NCI-H526 (cell line): Measurements from ENCODE around the gene LRRC51.

Experiments used
- DNase-seq, 2 experiments: peaks; one replicate each; lab custom pipeline; 2025; lab: John Stamatoyannopoulos, UW

LRRC51 gene

DNA sequence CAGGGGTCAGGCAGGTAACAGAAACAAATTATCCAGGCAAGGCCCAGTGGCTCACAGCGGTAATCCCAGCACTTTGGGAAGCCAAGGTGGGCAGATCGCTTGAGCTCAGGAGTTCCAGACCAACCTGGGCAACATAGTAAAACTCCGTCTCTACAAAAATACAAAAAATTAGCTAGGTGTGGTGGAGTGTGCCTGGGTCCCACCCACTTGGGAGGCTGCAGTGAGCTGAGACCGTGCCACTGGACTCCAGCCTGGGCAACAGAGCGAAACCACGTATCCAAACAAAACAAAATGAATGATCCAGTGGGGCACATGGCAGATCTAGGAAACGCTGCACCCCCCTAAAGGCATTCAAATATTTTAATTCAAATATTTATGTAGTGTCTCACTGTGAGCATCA is 10.2 kb upstream of the LRRC51 start:
- DNase-seq = no peak

DNA sequence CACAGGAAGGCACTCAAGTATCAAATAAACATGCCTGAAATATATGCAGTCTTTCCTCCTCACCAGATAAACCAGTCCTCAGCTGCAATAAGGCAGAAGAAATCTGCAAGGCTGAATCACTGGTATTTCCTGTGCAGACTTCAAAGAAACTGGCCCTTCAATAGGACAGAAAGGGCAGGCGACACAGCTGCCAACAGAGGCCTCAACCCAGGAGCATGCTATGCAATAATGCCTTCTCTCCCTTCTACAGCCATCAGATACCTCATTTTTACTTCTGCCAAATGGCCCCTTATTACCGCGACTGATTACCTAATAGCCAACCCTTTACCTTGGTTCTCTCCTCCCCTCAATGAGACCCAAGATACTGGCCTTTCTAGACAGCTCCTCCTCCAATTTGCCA is 8.3 kb upstream of the LRRC51 start:
- DNase-seq = no peak

DNA sequence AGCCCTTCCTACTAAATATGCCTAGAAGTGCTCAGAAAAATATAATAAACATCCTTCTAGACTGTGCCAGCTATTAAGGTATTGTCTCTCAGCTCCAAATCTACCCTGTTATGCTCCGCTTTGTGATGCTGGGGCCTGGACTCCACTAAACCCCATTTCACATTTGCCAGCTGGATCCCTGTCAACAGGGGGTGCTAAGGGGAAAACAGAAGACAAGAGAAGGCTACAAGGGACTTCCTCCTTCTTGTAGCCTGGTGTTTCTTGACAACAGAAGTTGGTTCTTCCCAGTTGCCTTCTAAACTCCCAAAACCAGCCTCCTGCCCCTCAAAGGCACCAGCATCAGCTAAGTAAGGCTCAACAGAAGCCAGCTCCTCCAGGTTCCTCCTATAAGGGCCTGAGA is 5.5 kb upstream of the LRRC51 start:
- DNase-seq = no peak

DNA sequence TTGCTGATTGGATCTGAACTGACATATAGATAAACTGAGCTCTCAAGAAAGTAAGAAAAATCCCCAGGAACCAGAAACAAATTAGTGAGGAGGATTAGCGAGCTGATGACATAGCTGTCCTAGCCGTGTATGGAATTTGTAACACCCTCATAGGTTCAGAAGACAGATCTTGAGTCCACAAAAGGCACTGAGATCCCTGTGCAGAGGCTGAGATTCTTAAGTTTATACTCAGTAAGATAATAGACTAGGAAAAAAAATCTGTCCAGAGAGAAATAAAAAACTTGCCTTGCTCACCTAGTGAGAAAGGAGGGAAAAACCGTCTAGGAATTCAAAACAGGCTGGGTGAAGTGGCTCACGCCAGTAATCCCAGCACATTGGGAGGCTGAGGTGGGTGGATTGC is 4.9 kb upstream of the LRRC51 start:
- DNase-seq = no peak

DNA sequence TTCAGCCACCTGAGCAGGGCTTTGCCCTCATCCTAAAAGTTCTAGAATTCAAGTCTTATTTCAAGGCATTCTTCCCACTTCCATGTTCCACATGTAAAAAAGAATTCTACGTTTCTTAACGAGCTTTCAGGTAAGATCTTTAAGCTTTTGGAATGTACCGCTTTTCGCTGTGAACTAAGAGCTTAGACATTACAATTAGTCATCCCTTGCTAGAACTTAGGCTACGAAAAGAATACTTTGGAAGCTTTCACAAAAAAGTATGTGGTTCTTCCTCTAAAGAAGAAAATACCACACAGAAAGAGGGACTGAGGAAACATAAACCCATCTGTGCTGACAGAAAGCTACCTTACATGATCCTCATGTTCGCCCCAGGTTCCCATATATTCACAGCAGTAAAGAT is 2.2 kb upstream of the LRRC51 start:
- DNase-seq = no peak

DNA sequence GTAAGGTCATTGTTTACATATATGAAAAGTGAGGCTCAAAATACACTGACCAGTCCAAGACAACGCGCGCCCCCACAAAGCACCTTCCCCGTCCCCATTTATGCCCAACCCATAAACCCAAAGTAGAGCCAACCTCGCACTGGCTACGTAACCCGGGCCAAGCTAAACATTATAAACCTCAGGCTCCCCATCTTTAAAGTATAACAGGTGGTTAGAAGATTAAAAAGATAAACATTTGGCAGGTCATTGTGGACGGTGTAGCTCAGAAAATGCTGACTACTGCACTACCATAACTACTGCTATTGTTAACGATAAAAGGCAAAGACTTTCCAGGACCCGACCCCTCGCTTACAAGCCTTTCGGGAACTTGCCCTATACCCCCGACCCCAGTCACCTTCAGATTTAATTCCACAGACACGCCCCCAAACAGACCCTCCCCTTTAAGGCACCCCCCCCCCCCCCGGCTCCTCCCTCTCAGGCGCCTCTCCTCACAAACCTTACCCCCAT is 778 bp upstream of the LRRC51 start:
- DNase-seq = peak in 1 of 2 experiments; percentile 40

DNA sequence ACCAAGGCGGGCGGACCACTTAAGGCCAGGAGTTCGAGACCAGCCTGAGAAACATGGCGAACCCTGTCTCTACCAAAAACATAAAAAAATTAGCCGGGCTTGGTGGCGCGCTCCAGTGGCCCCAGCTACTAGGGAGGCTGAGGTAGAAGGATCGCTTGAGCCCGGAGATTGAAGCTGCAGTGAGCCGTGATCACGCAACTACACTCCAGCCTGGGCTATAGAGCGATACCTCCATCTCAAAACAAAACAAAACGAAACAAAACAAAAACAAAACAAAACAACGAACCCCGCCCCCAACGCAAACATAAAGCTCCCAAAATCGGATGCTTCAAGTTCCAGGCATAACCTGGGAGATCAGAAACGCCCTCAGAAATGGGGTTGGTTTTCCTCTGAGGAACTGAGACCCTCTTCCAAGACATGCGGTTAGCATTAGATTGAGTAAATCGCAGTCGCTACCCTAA is 564 bp downstream of the LRRC51 start:
- no peak for DNase-seq

DNA sequence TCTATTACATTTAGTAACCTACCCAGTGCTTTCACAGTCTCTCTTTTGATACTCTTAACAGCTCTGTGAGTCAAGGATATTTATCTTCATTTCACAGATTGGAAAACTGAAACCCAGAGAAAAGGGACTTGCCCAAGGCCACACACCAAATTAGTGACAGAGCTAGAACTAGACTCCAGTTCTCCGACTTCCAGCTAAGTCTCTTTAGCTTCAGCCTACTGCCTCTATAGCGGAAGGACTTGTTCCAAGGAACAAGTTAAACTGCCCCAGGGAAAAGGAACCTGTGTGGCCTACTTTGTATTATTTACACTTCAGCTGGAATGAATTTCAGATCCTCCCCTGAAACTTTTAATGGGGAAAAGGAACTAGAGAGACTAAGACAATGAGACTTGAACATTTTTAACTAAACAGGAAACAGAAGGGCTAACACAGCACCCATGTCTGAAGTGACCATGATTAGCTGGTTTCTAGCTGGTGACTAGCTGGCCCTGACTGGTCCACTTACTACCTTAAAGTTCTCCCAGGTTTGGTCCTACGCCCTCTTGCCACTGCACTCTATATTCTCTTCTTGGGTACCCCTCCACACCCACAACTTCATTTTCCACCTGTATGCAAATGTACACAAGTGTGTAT is 1.3 kb downstream of the LRRC51 start:
- DNase-seq = peak; percentile 74 to 80

DNA sequence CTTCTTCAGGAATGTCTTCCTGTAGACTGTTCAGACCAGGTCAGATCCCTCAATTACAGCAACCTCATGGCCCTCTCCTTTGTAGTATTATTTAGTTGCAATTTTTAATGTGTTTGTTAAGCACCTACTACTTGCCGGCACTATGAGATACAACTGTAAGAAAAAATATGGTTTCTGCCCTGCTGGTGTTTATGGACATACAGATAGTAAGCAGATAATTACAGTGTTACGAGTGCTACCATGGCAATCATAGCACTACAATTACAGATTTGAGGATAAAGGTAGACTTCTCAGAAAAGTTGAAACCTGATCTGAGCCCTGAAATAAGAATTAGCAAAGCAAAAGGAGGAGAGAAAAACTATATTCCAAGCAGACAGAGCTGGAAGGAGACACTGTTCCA is 2.8 kb downstream of the LRRC51 start:
- DNase-seq = no peak

DNA sequence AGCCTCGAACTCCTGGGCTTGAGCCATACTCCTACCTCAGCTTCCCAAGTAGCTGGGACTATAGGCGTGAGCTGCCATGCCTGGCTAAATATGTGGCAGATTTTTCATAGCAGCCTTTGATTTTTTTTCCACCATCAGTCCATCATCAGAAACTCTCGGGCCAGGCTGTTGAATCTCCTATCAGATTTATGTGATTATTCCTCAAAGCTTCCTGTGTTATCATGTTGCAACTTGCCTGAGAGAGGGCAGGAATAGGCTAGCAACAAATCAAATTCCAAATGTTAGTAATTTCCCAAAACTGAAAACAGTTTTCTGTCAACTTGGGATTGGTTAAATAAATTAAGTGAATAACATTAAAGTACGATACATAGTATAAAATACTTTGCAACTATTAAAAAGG is 3.4 kb downstream of the LRRC51 start:
- no peak for DNase-seq

DNA sequence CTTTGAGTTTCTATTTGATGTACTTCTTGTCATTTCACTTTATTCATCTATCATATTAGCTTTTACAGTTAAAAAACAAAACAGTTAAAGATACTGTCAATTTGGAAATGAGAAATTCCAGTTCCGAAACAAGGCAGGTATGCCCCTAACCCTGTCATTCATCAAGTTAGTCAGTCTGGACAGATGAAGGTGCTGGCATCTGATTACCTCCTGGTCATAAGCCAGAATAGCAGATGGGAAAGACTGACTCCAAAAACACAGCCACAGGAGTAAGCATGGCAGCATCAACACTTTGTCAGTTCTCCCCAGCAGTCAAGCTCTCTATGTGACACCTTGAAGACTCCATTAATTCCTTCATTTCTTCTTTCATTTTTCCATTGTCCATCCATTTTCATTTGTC is 4.3 kb downstream of the LRRC51 start:
- no peak for DNase-seq

DNA sequence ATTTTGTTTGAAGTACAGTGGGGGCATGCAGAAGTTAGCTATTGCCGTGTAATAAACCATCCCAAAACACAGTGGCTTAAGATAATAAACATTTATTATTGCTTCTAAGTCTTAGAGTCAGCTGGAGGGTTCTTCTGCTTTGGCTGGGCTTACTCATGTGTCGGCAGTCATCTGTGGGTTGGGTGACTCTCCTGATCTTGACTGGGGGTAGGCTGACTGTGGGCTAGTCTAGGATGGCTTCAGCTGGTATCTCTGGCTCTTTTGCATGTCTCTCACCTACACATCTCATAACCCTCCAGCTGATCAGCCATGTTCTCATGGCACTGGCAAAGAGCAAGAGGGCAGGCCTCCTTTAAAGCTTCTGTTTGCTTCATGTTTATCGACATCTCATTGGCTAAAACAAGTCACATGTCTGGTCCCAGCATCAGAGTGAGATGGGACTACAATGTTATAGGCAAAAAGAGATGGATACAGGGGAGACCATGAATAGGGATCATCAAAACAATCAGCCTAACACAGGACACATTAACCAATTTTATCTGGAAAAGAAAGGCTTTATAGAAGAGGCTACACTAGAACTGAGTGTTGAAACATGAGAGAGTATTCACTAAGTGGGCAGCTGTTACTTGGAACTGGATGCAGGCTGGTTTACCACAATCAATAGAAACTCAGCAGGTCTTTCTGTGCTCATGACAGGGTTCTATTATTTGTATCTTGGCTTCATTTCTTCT is 5.1 kb downstream of the LRRC51 start:
- DNase-seq = no peak

DNA sequence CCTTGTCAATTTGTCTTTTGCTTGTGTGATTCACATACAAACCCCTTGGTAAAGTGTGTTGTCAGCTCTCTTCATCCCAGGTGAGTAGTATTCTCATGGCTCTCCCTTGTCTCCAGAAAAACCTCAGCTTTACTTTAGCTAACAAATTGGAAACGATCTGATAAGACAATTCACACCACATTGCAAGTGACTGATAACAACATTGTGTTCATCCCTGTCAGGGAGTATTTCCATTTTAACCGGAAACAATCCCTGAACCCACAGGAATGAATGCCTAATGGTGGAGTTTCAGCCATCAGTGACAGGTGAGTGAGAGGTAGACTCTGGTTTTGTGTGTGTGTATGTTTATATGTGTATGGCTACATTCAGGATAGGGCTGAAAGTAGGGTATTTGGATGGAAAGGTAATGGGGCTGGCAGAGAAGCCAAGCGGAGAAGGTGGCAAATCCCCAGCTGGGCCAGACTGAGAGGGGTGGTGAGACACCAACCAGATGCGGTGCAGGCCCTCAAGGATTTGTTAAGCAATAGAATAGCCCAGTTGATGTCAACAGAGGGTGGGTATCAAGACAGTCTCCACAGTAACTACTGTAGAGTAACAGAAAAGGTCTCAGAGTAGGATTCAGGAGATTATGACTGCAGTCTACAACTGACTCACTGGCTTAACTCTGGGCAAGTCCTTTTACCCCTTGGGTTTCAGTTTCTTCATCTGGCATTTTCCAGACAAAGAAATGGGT is 7.6 kb downstream of the LRRC51 start:
- no peak for DNase-seq

DNA sequence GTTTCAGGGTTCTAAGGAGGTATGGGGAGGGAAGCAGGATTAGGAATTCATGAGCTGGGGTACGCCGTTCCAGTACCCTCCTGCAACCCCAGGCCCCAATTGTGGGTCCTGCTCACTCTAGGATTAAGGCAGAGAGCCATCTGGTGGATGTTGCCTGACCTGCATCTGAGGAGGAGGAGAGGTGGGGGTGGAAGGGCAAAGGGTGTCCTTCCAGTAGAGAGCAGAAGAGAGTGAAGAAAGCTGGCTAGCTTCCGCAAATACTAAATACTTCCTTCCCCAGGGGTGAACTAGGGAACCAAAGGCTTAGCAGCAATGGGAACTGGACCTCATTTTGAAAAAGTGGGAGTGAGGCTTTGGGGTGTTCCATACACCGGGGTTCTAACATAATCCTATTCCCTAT is 10.6 kb downstream of the LRRC51 start:
- DNase-seq = peak; percentile 56 to 72

DNA sequence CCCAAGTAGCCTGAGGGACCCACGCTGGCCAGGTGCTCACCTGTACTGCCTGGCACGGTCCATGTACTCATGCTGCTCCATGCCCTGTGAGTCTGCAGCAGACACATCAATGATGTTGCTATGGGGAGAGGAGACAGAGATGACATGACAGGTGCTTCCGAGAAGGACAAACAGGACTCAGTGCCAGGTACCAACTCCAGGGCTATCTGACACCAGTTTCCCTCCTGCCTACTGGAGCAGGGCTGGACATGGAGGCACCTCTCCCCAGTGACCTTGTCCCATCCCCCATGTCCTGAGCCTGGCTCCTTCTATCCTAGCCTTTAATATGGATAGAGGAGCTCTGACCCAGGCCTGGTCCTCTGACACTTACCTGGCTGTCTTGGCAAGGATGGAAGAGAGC is 18.1 kb downstream of the LRRC51 start:
- no peak for DNase-seq

DNA sequence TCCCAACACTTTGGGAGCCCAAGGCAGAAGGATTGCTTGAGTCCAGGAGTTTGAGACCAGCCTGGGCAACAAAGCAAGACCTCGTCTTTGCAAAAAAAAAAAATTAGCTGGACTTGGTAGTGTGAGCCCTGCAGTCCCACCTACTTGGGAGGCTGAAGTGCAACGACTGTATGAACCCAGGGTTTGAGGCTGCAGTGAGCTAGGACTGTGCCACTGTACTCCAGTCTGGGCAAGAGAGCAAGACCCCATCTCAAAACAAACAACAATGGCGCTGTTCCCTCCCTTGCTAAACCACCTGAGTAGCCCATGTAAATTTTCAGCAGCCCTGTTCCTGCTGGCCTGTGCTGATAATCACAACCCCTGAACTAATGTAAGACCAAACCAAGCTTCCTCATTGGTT is 19.4 kb downstream of the LRRC51 start:
- no peak for DNase-seq

DNA sequence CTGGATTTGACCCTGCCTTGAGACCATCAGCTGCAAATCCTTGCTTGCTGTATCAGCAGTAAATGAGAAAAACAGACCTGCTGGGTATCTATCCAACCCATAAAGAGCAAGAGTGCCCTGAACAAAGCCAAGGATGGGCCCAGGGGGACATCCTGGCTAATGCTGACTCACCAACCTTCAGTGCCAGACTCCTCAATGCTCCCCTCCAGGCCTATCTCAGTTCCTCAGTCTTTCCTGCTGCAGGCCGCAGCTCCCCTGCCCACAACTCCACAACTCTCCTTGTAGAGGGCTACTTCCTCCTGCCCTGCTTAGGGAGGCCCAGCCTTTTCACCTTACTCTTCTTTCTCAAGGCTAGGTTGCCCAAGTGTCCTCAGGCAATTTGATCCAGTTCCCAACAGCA is 19.8 kb downstream of the LRRC51 start:
- no peak for DNase-seq

DNA sequence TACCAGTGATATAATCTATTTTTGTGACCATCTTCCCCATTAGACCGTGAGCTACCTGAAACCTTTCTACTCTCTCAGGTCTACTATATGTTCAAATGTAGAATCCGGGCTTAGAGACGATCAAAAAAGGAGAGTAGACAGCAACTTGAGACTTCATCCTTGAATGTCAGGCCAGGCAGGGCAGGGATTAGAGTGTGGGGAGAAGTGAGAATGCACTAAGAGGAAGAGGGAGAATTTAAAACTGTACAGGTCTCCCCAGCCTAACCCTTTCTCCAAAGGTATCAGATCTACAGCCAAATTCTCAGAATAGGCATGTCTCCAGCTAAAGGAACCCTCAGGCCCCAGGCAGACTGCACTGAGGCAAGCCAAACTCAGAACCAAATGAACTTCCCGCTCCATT is 21.5 kb downstream of the LRRC51 start:
- DNase-seq = no peak

DNA sequence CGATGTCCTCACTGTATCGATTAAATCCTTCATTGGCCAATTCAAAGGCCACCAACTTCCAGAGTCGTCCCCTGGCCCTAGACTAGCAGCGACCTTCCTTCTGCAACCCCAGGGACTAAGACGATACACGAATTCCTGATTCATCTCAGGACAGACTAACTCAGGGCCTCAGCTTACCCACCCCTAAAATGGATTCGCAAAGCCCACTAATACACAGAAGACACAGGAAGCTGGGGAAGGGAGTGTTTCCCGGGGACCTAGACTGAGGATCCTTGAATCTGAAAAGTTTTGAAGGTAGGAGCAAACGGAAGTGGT is 21.9 kb downstream of the LRRC51 start:
- DNase-seq = no peak

DNA sequence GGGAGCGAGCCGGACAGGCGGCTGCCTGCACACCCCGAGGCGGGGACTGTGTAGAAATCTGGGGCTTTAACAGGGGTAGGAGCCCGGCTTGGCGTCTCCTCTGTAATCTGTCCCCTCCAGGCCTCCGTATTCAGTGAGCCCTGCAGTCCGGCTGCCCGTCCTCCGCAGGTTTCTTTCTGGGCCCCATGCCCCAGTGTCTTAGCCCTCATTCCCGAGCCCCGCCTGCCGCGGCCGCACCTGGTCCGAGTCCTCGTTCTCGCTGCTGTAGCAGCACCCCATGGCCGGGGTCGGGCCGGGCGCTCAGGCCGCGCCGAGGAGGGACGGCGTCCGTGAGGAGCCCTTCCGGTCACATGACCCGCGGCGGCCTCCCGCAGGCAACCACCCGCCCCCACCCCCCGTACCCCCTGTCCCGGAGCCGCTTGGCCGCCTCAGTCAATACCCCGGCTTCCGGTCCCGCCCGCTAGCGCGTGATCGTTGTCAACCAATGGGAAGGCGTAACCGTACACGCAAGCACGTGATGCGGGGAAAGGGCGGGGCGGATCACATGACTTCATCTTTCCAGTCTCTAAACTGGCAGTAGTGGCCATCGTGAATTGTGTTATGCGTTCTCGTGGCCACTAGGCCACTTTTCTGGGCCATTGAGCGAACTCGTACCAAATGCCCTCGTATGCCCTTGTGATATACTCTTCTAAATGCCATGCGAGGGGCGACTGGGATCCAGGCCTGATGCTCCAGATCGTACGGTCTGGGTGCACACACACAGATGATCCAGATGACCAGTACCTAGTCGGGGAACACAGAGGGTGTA is 22.5 kb downstream of the LRRC51 start, which contains the start of gene LAMTOR1:
Gene LAMTOR1, minus strand, starts transcription at position 352 of the 808 bp plus-strand sequence. Its CDS starts 73 bp downstream, at position 279.
- DNase-seq = peak; percentile 99 to 100

DNA sequence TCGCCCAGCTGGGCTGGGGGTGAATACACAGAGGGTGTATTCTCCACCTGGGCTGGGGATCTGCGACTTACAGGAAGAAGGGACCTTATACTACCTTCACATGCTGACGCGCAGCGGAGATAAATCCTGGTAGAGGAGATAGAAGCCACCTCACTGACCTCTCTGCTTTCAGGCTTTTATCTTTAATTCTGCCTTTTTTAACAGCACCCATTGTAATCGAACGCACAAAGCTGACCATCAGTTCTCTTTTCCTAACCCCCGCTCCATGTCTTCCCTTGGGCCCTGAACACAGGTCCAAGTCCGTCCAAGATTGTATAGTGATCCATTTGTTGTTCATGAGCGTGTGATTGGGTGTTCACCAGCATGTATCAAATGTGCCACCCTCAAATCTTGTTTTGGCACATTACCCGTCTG is 23.1 kb downstream of the LRRC51 start:
- no peak for DNase-seq

DNA sequence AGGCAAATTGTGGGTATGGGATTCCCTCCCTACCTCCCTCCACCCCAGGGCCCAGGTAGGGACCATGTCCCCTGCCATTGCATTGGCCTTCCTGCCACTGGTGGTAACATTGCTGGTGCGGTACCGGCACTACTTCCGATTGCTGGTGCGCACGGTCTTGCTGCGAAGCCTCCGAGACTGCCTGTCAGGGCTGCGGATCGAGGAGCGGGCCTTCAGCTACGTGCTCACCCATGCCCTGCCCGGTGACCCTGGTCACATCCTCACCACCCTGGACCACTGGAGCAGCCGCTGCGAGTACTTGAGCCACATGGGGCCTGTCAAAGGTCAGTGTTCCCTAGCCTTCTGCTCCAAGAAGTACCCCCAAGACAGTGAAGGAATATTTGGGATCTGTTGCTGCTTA is 25.2 kb downstream of the LRRC51 start, which contains the start of gene TOMT:
Gene TOMT, plus strand, starts transcription at position 37 of the 400 bp plus-strand sequence. Its CDS starts 28 bp downstream, at position 65.
- DNase-seq = no peak
